IMR-90 (cell line): ENCODE results near the gene METTL15. TPM values are rescaled to one million over a fixed set of nuclear protein-coding genes. Genes with fewer than 3 reads are reported as not detected.

Experiments used
- ATAC-seq: fragments of 200-7000 bp; cut with Tn5 transposase; 2 replicates; pipeline ENCODE4 v1.9.1; 2020; ENCODE audit warnings: low read depth, mild to moderate bottlenecking, moderate library complexity
- BruUV-seq: library from RNA; stranded (reverse); fragments of 400-500 nt; replicated peaks from 2 replicates; lab custom pipeline; 2021; lab: Mats Ljungman, UMichigan
- CTCF ChIA-PET: fragments of 300-600 bp; formaldehyde crosslinking; extraction: SDS; loops from one replicate; lab custom pipeline; 2021; ENCODE audit warnings: antibody characterized with exemption; lab: Yijun Ruan, JAX
- POLR2A ChIA-PET: fragments of 300-600 bp; sonication (Branson Sonifier 250); formaldehyde crosslinking; loops from one replicate; lab custom pipeline; 2022; ENCODE audit warnings: antibody characterized with exemption; ENCODE audit not compliant: unreplicated experiment; lab: Charles Lee
- DNase-seq: peaks from one replicate; pipeline ENCODE4 v3.0.0; 2013
- H2AFZ ChIP-seq: replicated peaks from 2 replicates; pipeline ENCODE3; 2013; ENCODE audit warnings: low read length, mild to moderate bottlenecking; ENCODE audit not compliant: poor library complexity
- H2AK5ac ChIP-seq: 2 replicates; pipeline ENCODE4 v1.6.1; 2013; ENCODE audit warnings: low read depth, low read length, inconsistent platforms
- H2AK9ac ChIP-seq: replicated peaks from 2 replicates; pipeline ENCODE3; 2013; ENCODE audit warnings: mild to moderate bottlenecking, low read depth, low read length, moderate library complexity; ENCODE audit not compliant: poor library complexity
- H2BK120ac ChIP-seq: 2 replicates; pipeline ENCODE4 v1.6.1; 2013; ENCODE audit warnings: low read depth, low read length, inconsistent platforms
- H2BK15ac ChIP-seq: 3 replicates; pipeline ENCODE4 v1.6.1; 2013; ENCODE audit warnings: low read depth, low read length, inconsistent platforms
- H2BK20ac ChIP-seq: 2 replicates; pipeline ENCODE4 v1.6.1; 2013; ENCODE audit warnings: low read depth, mild to moderate bottlenecking, inconsistent platforms, low read length, moderate library complexity
- H2BK5ac ChIP-seq: 2 replicates; pipeline ENCODE4 v1.6.1; 2013; ENCODE audit warnings: mild to moderate bottlenecking, low read depth, low read length, inconsistent platforms; ENCODE audit not compliant: poor library complexity, severe bottlenecking
- H3K14ac ChIP-seq: replicated peaks from 2 replicates; pipeline ENCODE4 v1.6.1; 2013; ENCODE audit warnings: low read depth, low read length, inconsistent platforms
- H3K18ac ChIP-seq: 2 replicates; pipeline ENCODE4 v1.6.1; 2013; ENCODE audit warnings: low read depth, low read length, control low read depth
- H3K23ac ChIP-seq: 2 replicates; pipeline ENCODE4 v1.6.1; 2013; ENCODE audit warnings: low read depth, low read length, inconsistent platforms
- H3K27ac ChIP-seq: 2 replicates; pipeline ENCODE4 v1.5.1; 2013; ENCODE audit warnings: mild to moderate bottlenecking, control low read depth, low read length; ENCODE audit not compliant: insufficient read depth
- H3K27me3 ChIP-seq: 2 replicates; pipeline ENCODE4 v1.6.1; 2013; ENCODE audit warnings: low read length; ENCODE audit not compliant: control insufficient read depth, insufficient read depth
- H3K36me3 ChIP-seq: 2 replicates; pipeline ENCODE4 v1.6.1; 2013; ENCODE audit warnings: low read length, mixed read lengths; ENCODE audit not compliant: control insufficient read depth, insufficient read depth
- H3K4ac ChIP-seq: 2 replicates; pipeline ENCODE4 v1.6.1; 2013; ENCODE audit warnings: low read depth, low read length, inconsistent platforms
- H3K4me1 ChIP-seq: 2 replicates; pipeline ENCODE4 v1.6.1; 2013; ENCODE audit warnings: low read length, mixed read lengths; ENCODE audit not compliant: control insufficient read depth, insufficient read depth
- H3K4me2 ChIP-seq: 2 replicates; pipeline ENCODE4 v1.6.1; 2013; ENCODE audit warnings: low read depth, mild to moderate bottlenecking, control low read depth, low read length, moderate library complexity
- H3K4me3 ChIP-seq: 2 replicates; pipeline ENCODE4 v1.5.1; 2013; ENCODE audit warnings: low read depth, mild to moderate bottlenecking, control low read depth, low read length, moderate library complexity; ENCODE audit not compliant: insufficient read depth
- H3K56ac ChIP-seq: 2 replicates; pipeline ENCODE4 v1.6.1; 2013; ENCODE audit warnings: low read length, inconsistent platforms; ENCODE audit not compliant: insufficient read depth; ENCODE audit errors: extremely low read depth
- H3K79me1 ChIP-seq, 2 experiments: 2 replicates each; pipeline ENCODE4 v1.6.1; 2013; ENCODE audit warnings: low read length in 2 of 2, inconsistent platforms in 1 of 2, low read depth in 1 of 2
- H3K9ac ChIP-seq: 2 replicates; pipeline ENCODE4 v1.6.1; 2013; ENCODE audit warnings: low read depth, low read length, control low read depth
- H3K9me1 ChIP-seq: 2 replicates; pipeline ENCODE4 v1.6.1; 2013; ENCODE audit warnings: low read length, inconsistent platforms; ENCODE audit not compliant: insufficient read depth
- H3K9me3 ChIP-seq: 2 replicates; pipeline ENCODE4 v1.6.1; 2013; ENCODE audit warnings: low read length; ENCODE audit not compliant: control insufficient read depth, insufficient read depth
- H4K20me1 ChIP-seq: 2 replicates; pipeline ENCODE4 v1.6.1; 2013; ENCODE audit warnings: low read length, inconsistent platforms; ENCODE audit not compliant: insufficient read depth
- H4K5ac ChIP-seq: 2 replicates; pipeline ENCODE4 v1.6.1; 2013; ENCODE audit warnings: mild to moderate bottlenecking, low read depth, low read length, control low read depth
- H4K8ac ChIP-seq, 2 experiments: 2 replicates each; pipeline ENCODE4 v1.6.1; 2013; ENCODE audit warnings: low read depth in 2 of 2, low read length in 2 of 2, control low read depth in 1 of 2, inconsistent platforms in 1 of 2
- H4K91ac ChIP-seq: 2 replicates; pipeline ENCODE4 v1.6.1; 2013; ENCODE audit warnings: low read depth, low read length, inconsistent platforms; ENCODE audit not compliant: insufficient read depth
- CEBPB ChIP-seq: IDR thresholded peaks from 2 replicates; pipeline ENCODE4 v1.6.1; 2012; ENCODE audit warnings: low read depth, low read length, improper control_type of control experiment
- FOS ChIP-seq: fragments of 150-350 bp; IDR thresholded peaks from 2 replicates; pipeline ENCODE4 v1.6.1; 2016; ENCODE audit warnings: low read depth, low read length
- MAFK ChIP-seq: IDR thresholded peaks from 2 replicates; pipeline ENCODE4 v1.6.1; 2012; ENCODE audit warnings: low read depth, low read length, improper control_type of control experiment
- MAZ ChIP-seq: IDR thresholded peaks from 2 replicates; pipeline ENCODE4 v1.6.1; 2012; ENCODE audit warnings: low read depth, mild to moderate bottlenecking, low read length, improper control_type of control experiment, moderate library complexity, borderline replicate concordance
- NFE2L2 ChIP-seq: fragments of 150-350 bp; IDR thresholded peaks from 2 replicates; pipeline ENCODE4 v1.6.1; 2016; ENCODE audit warnings: low read depth, mild to moderate bottlenecking, low read length
- RAD21 ChIP-seq: IDR thresholded peaks from 2 replicates; pipeline ENCODE4 v1.6.1; 2012; ENCODE audit warnings: low read length, improper control_type of control experiment
- RFX5 ChIP-seq: IDR thresholded peaks from 2 replicates; pipeline ENCODE4 v1.8.0; 2012; ENCODE audit warnings: low read depth, mild to moderate bottlenecking, low read length, moderate library complexity
- SMC3 ChIP-seq: fragments of 150-350 bp; IDR thresholded peaks from 2 replicates; pipeline ENCODE4 v1.6.1; 2016; ENCODE audit warnings: low read depth, mild to moderate bottlenecking, antibody characterized with exemption, low read length, moderate library complexity
- WGBS, 2 experiments: methylation state at CpG; one replicate each; pipeline versions ENCODE4 v1.1.5 to v1.1.7; 2013; ENCODE audit warnings: missing lambda C conversion rate in 2 of 2; ENCODE audit not compliant: insufficient read length in 1 of 2; ENCODE audit errors: extremely low coverage in 2 of 2; 5-methylcytosine and 5-hydroxymethylcytosine counted together
- dilution Hi-C: fragments of 300-500 bp; cut with HindIII; formaldehyde crosslinking; loops from one replicate; pipeline ENCODE4 v1.14.3; 2018; ENCODE audit warnings: low sequenced_read_pairs; ENCODE audit not compliant: unreplicated experiment
- in situ Hi-C: fragments of 300-500 bp; cut with MboI; formaldehyde crosslinking; loops from 3 replicates; pipeline ENCODE4 v1.14.3; 2019; ENCODE audit warnings: low sequenced_read_pairs, inconsistent platforms, mixed read lengths
- intact Hi-C: fragments of 100-400 bp; cut with micrococcal nuclease; formaldehyde crosslinking; loops from 2 replicates; pipeline ENCODE4 v1.10.0; 2022
- polyA plus RNA-seq, 3 experiments: library from polyadenylated mRNA; depleted of rRNA; stranded (reverse); fragments of >200 nt; gene quantifications; 2 replicates each; pipeline ENCODE4 v1.2.3, GENCODE V29; 2012; ENCODE audit warnings: low replicate concordance in 1 of 3
- total RNA-seq: library from RNA; depleted of rRNA; stranded (reverse); fragments of >200 nt; gene quantifications from 2 replicates; pipeline ENCODE4 v1.2.3, GENCODE V29; 2012
- TF ChIP-seq, protein P1 (sequence below): fragments of 150-350 bp; IDR thresholded peaks from 2 replicates; pipeline ENCODE4 v1.6.1; 2017; ENCODE audit warnings: mild to moderate bottlenecking, antibody characterized with exemption, low read length, low read depth

Gene METTL15
- total and polyA plus RNA-seq, 2 of the 4 experiments (the other 2 are of a cell fraction) = 6.5 to 30.5 TPM

DNA sequence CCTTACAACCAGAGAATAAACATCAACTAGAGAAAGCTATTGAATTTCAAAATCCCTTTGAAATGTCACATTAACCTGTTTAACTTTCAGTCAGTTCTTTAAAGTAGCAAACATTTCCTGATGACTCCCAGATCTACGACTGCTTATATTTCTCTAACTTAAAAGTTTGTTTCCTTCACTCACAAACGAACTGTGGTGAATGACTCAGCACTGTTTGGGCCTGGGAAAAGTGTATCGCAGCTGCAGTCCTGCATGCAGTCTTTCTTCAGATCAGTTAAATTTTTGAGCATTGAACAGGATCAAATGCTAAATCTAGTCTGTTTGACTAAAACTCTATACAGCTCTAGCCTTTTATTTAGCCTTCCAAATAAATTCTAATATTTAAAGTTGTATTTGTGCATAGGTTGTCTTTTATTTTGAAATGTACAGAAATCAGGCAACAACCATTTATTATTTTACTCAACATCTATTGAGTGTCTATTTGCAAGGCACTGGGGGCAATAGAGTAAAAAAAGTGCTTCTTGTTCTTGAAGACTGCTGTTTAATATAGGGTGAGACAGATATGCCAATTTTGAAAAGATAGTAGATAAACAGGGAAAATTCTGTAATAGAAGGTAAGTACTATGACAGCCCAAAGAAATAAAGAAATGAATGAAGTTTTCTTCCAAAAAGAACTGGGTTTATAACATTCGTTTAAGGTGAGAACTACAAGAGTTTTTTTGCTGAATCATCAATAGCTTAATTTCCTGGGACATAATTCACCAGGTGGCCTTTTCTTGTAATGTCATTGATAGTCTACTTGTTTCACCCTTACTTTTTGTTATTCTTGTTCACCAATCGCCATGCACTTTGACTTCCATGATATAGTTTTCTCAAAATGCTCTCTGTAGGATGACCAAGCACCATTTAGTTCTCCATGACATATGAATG, 235.4 kb downstream of the METTL15 start:
- Histone ChIP-seq H3K4me2 (no peak overlapping the region), H3K9me1 (peaks cover 5% of the 10 kb centered on the region; the same call in 1 of the 2 replicates), H2BK120ac (peak overlapping the region; percentile 64), H3K4ac (peak overlapping the region; percentile 13; the same call in 1 of the 2 replicates), H3K36me3 (no peaks in the 10 kb centered on the region), H2AFZ (no peak overlapping the region), H3K4me3 (no peak overlapping the region), H3K27ac (peak overlapping the region; percentile 9; the same call in 1 of the 2 replicates), H2AK5ac (no peak overlapping the region), H2AK9ac (no peak overlapping the region), H3K4me1 (no peaks in the 10 kb centered on the region), H3K9me3 (peaks cover 6% of the 10 kb centered on the region; the same call in 1 of the 2 replicates), H4K8ac (peak overlapping the region in 1 of 2 experiments; percentile 8; a peak in 1 of 4 replicates), H4K20me1 (no peaks in the 10 kb centered on the region), H3K14ac (peak overlapping the region; percentile 51; the same call in 1 of the 2 replicates), H4K5ac (peak overlapping the region; percentile 64; the same call in 1 of the 2 replicates), H3K9ac (no peak overlapping the region), H3K18ac (peak overlapping the region; percentile 90; the same call in 1 of the 2 replicates), H4K91ac (no peak overlapping the region; the same call in 1 of the 2 replicates), H3K27me3 (no peaks in the 10 kb centered on the region), H3K23ac (no peak overlapping the region; the same call in 1 of the 2 replicates), H2BK15ac (peak overlapping the region; percentile 89; the same call in 2 of the 3 replicates), H3K56ac (no peak overlapping the region), H3K79me1 (no peaks in the 10 kb centered on the region), H2BK5ac (peak overlapping the region; percentile 96), H2BK20ac (peak overlapping the region; percentile 58; the same call in 1 of the 2 replicates)
- TF ChIP-seq, protein P1, sequence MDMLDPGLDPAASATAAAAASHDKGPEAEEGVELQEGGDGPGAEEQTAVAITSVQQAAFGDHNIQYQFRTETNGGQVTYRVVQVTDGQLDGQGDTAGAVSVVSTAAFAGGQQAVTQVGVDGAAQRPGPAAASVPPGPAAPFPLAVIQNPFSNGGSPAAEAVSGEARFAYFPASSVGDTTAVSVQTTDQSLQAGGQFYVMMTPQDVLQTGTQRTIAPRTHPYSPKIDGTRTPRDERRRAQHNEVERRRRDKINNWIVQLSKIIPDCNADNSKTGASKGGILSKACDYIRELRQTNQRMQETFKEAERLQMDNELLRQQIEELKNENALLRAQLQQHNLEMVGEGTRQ = no peak
- peak; percentile 99 for TF ChIP-seq MAFK
- no peak for TF ChIP-seq MAZ
- no peak for TF ChIP-seq RFX5
- peak; percentile 77 for TF ChIP-seq FOS
- no peak for TF ChIP-seq CEBPB
- TF ChIP-seq NFE2L2 = peak; percentile 98
- TF ChIP-seq RAD21 = no peak
- TF ChIP-seq SMC3 = no peak
- intact Hi-C loops (loop anchor here (5.0 to 10.0 kb wide), 3 partner anchors 351 to 991 kb away; no protein-coding TSS in a partner anchor), dilution Hi-C loops (no loop called here), in situ Hi-C loops (no loop called here)
- ChIA-PET CTCF (interaction anchor here (0.7 kb wide), 1 partner anchor 216 kb away, joined by 4 read pairs; no protein-coding TSS in a partner anchor), POLR2A (no interaction called here)
- DNase-seq (peak; percentile 95), ATAC-seq (peak; percentile 90)
- WGBS, 2 experiments = 0% methylated on average over 3 of the region's 5 CpGs; no CpG with 5 or more reads in 1 of the 2 experiments
- no TSS peak for BruUV-seq
